Neural cell (in vitro differentiated cells): Measurements from ENCODE around the gene NAE1.
"Not testable (repeated sequence)": the region's sequence is repeated elsewhere in the genome, so short reads cannot be mapped to it uniquely, and the experiment has no call there.

Experiments used
- CTCF ChIP-seq: fragments of 450-650 bp; IDR thresholded peaks from 2 replicates; pipeline ENCODE4 v1.5.1; 2014; ENCODE audit warnings: antibody characterized with exemption, mild to moderate bottlenecking, moderate library complexity; ENCODE audit not compliant: poor library complexity, severe bottlenecking
- SMC3 ChIP-seq: fragments of 450-650 bp; conservative IDR thresholded peaks from 2 replicates; pipeline ENCODE4 v1.6.1; 2014; ENCODE audit warnings: antibody characterized with exemption, mild to moderate bottlenecking, moderate library complexity; ENCODE audit not compliant: poor library complexity

- not testable (repeated sequence) for TF ChIP-seq SMC3, CTCF
Measured at GRCh38 chr16:66871363-66871762, 40.6 kb upstream of the NAE1 start.
